CD4-positive, alpha-beta T cell treated with Interferon gamma for 1 hour (primary cell): ENCODE measurements around the gene HECTD4.

Source experiments
- DNase-seq: peaks from one replicate; pipeline ENCODE4 v3.0.0-alpha.2; 2020

Gene HECTD4

GRCh38 chr12:112314981-112315380 lies 67.2 kb downstream of the HECTD4 start:
- DNase-seq = no peak

DNA sequence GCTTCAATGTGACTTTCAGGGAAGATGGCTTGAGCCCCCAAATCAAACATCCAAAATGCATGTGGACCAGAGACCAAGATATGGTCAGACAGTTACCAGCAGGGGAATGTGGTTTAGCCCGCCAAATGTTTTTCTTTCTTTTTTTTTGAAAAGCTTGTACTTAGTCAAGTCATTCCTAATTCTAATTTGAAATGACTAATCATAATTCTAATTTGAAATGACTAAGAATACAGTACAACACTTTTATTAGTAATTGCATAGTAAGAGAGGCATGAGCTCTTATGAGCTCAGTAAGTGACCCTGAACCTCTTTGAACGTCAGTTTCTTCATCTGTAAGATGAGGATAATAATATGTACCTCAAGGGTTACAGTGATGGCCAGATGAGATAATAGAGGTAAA lies 72.4 kb downstream of the HECTD4 start:
- no peak for DNase-seq

DNA sequence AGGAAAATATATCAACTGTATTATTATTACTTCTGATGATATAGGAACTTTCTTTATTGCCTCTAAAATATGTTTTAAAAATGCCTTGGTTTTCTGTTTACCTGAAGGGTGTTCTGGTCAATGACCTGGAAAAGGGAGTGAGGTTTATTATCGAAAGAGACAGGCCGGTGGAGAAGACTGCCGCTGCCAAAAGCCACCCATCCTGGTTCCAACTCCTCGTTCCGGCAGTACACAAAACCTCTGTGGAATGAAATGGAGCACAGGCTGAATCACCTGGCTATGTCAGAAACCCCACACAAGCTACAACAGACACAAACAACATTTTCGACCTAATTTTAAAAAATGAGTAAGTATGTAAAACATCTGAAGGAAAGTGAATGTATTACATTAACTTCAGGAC lies 73.6 kb downstream of the HECTD4 start:
- DNase-seq = no peak

- DNase-seq = no peak
Observed at GRCh38 chr12:112308161-112308560, 74.1 kb downstream of the HECTD4 start.

GRCh38 chr12:112307317-112308011 lies 74.8 kb downstream of the HECTD4 start:
- no peak for DNase-seq

DNA sequence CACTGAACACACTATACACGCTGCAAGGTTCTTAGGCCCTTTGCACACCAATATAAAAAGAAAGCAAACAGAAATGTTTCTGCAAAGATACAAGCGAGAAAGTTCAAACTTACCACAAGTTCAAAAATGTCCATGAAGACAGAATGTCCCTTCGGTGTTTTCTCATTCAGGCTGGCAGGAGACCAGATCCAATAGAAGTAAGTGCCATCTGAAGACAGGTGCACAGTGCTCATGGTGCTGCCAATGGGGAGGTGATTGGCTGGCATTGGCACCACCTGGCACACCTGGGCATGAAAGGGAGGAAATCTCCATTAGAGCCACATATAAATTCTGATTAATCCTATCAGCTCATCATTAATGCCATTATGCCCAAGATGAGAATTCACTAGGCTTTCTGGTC lies 76.3 kb downstream of the HECTD4 start:
- DNase-seq = no peak

DNA sequence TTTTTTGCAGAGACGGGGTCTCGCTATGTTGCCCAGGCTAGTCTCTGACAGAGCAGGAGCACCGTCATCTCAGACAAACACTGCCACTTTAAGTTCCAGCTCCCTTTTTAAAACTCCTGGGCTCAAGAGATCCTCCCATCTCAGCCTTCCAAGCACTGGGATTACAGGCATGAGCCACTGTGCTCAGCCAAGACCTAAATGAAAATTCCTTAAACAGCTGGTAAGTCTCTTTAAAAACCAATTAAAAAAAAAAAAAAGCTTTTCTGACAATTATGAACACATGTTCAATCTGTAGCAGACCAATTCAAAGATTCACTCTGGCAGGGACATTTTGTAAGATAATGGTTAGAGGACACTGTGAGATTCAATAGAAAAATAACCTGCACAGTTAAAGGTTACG lies 77.8 kb downstream of the HECTD4 start:
- no peak for DNase-seq

DNA sequence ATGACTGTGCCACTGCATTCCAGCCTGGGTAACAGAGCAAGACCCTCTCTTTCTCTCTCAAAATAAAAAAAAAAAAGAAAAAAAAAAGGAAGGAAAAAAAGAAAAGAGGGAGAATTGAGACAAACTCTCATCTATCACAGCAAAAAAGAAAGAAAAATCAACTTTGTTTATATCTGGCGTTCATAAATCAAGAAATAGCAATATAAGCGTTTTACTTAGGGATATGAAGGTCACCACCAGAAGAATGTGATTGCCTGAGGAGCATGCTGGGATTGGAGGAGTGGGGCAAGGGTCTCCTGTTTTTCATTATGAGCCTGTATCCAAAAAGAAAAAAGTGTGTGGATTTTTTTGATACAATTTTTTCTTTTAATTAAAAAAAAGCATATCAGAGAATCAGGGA lies 78.4 kb downstream of the HECTD4 start:
- no peak for DNase-seq

DNA sequence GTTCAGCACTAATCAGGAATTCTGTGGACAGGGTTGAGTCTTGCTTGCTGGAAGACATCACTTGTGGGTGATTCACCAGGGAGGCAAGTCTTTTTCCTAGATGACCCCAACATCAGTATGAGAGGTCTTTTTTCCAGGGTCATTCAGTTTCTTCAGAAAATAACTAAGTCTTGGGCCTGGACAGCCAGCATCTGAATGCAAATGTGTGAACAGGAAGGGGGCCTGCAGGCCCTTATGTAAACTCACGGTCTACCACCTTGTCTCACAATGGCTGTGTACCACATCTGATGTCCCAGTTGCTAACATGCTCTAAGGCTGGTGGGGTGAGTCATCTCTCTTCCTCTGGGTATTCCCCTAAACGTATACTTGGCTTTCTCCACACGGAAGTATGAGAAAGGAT lies 79.2 kb downstream of the HECTD4 start:
- DNase-seq = peak; percentile 13

- DNase-seq = no peak
Observed at GRCh38 chr12:112299704-112300103, 82.5 kb downstream of the HECTD4 start.

- DNase-seq = no peak
Observed at GRCh38 chr12:112297188-112297587, 85.0 kb downstream of the HECTD4 start.

DNA sequence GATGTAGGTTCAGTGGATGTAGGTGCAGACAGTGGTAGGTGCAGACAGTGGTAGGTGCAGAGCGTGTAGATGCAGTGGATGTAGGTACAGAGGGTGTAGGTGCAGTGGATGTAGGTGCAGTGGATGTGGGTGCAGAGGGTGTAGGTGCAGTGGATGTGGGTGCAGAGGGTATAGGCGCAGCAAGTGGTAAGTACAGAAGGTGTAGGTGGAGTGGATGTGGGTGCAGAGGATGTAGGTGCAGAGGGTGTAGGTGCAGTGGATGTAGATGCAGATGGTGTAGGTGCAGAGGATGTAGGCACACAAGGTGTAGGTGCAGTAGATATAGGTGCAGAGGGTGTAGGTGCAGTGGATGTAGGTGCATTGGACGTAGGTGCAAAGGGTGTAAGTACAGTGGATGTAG lies 86.0 kb downstream of the HECTD4 start:
- DNase-seq = no peak

- no peak for DNase-seq
Observed at GRCh38 chr12:112294793-112295192, 87.4 kb downstream of the HECTD4 start.

DNA sequence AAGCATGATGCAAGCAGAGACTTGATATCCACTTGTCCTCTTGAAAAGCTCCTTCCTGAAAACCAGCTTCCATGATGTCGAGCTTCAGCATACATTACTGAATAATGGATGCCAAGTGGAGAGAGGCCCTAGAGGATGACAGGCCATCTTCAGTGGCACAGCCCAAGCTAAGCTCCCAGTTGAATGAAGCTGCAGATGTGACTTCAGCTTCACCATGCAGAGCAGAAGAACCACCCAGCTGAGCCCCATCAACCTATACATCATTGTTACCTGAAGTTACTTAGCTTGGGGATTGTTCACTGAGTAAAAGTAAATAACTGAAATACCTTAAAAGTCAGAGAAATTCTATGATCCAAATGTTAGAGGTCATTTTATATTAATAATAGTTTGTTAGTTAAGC lies 93.6 kb downstream of the HECTD4 start:
- no peak for DNase-seq

- DNase-seq = no peak
Observed at GRCh38 chr12:112285600-112286401, 96.4 kb downstream of the HECTD4 start.

GRCh38 chr12:112283546-112283945 lies 98.7 kb downstream of the HECTD4 start:
- DNase-seq = no peak

DNA sequence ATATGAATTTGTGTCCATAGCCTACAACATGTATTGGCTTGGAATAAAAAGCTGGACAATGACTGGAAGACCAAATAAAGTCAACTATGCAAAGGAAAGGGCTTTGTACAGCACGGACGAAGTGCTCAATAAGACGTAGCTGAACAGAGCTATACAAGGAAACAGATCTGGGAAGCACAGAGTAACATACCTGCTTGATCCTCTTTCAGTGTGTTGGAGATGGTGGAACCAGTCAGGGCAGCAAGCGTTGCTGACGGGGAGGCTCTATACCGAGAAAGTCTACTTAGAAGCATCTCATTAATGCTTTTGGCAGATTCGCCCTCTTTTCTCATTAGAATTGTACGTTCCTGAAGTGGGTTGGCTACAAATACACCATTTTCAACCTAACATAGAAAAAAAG lies 99.3 kb downstream of the HECTD4 start:
- DNase-seq = no peak

DNA sequence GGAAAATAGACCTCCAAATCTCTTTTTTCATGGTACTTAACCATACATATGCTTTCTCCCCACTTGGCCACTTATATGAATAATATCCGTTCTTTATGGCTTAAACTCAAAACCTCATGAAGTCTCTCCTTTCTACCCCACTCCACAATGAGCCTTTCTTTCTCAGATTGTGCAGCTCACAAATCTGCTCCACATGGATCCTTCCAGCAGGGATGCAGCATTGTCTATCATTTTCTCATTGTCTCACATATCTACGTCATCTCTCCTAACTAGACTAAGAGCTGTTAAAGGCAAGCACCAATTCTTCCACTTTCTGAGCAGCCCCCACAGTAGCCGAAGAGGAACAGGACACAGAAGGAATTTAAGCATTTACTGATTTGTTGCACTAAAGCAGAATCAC lies 106.4 kb downstream of the HECTD4 start:
- DNase-seq = no peak

DNA sequence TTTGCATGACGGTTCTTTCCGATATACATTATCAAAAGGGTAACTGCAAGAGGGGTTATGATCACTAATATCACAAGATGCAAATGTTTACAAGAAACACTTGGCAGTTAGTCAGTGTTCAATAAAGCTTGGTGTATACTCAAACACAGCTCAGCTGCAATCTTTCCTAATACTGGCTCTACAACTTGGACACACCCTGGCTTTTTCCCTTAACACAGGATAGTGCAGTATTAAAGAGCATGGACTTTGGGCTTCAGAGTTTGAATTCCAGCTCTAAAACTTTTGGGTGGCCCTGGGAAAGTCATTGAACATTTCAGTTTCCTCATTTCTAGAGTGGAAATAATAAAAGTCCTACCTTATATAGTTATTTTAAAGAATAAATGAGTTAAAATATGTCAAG lies 107.0 kb downstream of the HECTD4 start:
- DNase-seq = no peak

GRCh38 chr12:112270673-112271072 lies 111.6 kb downstream of the HECTD4 start:
- no peak for DNase-seq

GRCh38 chr12:112266473-112266872 lies 115.8 kb downstream of the HECTD4 start:
- no peak for DNase-seq

DNA sequence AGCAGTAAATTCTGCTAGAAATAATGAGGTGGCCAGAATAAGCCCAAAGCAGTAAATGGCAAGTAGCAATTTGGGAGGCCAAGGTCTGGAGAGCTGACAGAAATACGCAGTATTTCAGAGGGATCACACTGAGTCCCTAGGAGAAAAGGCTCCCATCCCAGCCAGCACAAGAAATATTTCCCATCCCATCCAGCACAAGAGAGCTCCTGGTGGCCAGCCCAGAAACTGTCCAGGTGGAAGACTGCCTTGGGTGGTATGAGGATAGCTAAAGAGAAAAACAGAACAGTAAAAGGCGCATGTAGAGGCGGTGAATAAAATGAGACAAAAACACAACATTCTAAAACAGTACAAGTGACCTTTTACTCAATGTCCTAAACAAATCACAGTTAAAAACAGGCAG lies 120.7 kb downstream of the HECTD4 start:
- no peak for DNase-seq

GRCh38 chr12:112258926-112259325 lies 123.3 kb downstream of the HECTD4 start:
- DNase-seq = no peak

- DNase-seq = no peak
Observed at GRCh38 chr12:112256780-112257179, 125.5 kb downstream of the HECTD4 start.

- DNase-seq = no peak
Observed at GRCh38 chr12:112252184-112252583, 130.0 kb downstream of the HECTD4 start.
